ENCODE results near the gene MYOT.
"Not testable (repeated sequence)": the region's sequence is repeated elsewhere in the genome, so short reads cannot be mapped to it uniquely, and the experiment has no call there.

Gene MYOT

GRCh38 chr5:137853165-137853564, 14.5 kb upstream of the MYOT start:
- not testable (repeated sequence) for H3K4me1 ChIP-seq (ENCODE audit: control insufficient read depth, insufficient read depth, low read length); H3K9me3 ChIP-seq (ENCODE audit: control insufficient read depth, insufficient read depth, low read length); DNase-seq (ENCODE audit: low read depth, low spot score); H3K27me3 ChIP-seq (ENCODE audit: control insufficient read depth, insufficient read depth, low read length); H3K4me3 ChIP-seq (ENCODE audit: low read length); H3K36me3 ChIP-seq (ENCODE audit: control insufficient read depth, insufficient read depth, low read length); H3K27ac ChIP-seq (ENCODE audit: low read length)

- H3K4me3 ChIP-seq (ENCODE audit: low read length): no peak overlapping the region
Measured at GRCh38 chr5:137856201-137856600, 11.5 kb upstream of the MYOT start.

GRCh38 chr5:137856916-137857862, 10.5 kb upstream of the MYOT start:
- Histone ChIP-seq H3K27ac (ENCODE audit: low read length) (no peak overlapping the region), H3K36me3 (ENCODE audit: control insufficient read depth, insufficient read depth, low read length) (no peaks in the 10 kb centered on the region), H3K4me1 (ENCODE audit: control insufficient read depth, insufficient read depth, low read length) (no peaks in the 10 kb centered on the region), H3K27me3 (ENCODE audit: control insufficient read depth, insufficient read depth, low read length) (no peaks in the 10 kb centered on the region), H3K9me3 (ENCODE audit: control insufficient read depth, insufficient read depth, low read length) (no peaks in the 10 kb centered on the region), H3K4me3 (ENCODE audit: low read length) (no peak overlapping the region)
- WGBS (ENCODE audit: insufficient coverage, insufficient read length): 100% methylated on average over 2 of the region's 5 CpGs
- no peak for DNase-seq (ENCODE audit: low read depth, low spot score)

More at GRCh38 chr5:137856201-137856600, 11.5 kb upstream of the MYOT start:
- no peak overlapping the region for H3K27ac ChIP-seq (ENCODE audit: low read length)
- H3K36me3 ChIP-seq (ENCODE audit: control insufficient read depth, insufficient read depth, low read length): no peaks in the 10 kb centered on the region
- DNase-seq (ENCODE audit: low read depth, low spot score): no peak
- H3K4me1 ChIP-seq (ENCODE audit: control insufficient read depth, insufficient read depth, low read length): no peaks in the 10 kb centered on the region
- no CpG with 5 or more reads among the region's 3 CpGs for WGBS (ENCODE audit: insufficient coverage, insufficient read length)
- H3K9me3 ChIP-seq (ENCODE audit: control insufficient read depth, insufficient read depth, low read length): no peaks in the 10 kb centered on the region
- no peaks in the 10 kb centered on the region for H3K27me3 ChIP-seq (ENCODE audit: control insufficient read depth, insufficient read depth, low read length)

- WGBS (ENCODE audit: insufficient coverage, insufficient read length): no CpG with 5 or more reads among the region's 3 CpGs
- no peak for DNase-seq (ENCODE audit: low read depth, low spot score)
- H3K27ac ChIP-seq (ENCODE audit: low read length): no peak overlapping the region
Measured at GRCh38 chr5:137858223-137858916, 9.3 kb upstream of the MYOT start.

GRCh38 chr5:137858954-137859353, 8.7 kb upstream of the MYOT start:
- no peaks in the 10 kb centered on the region for H3K9me3 ChIP-seq (ENCODE audit: control insufficient read depth, insufficient read depth, low read length)
- no CpG with 5 or more reads among the region's 5 CpGs for WGBS (ENCODE audit: insufficient coverage, insufficient read length)
- no peaks in the 10 kb centered on the region for H3K4me1 ChIP-seq (ENCODE audit: control insufficient read depth, insufficient read depth, low read length)
- no peaks in the 10 kb centered on the region for H3K36me3 ChIP-seq (ENCODE audit: control insufficient read depth, insufficient read depth, low read length)
- DNase-seq (ENCODE audit: low read depth, low spot score): no peak
- no peak overlapping the region for H3K27ac ChIP-seq (ENCODE audit: low read length)
- no peak overlapping the region for H3K4me3 ChIP-seq (ENCODE audit: low read length)
- H3K27me3 ChIP-seq (ENCODE audit: control insufficient read depth, insufficient read depth, low read length): no peaks in the 10 kb centered on the region

More at GRCh38 chr5:137858223-137858916, 9.3 kb upstream of the MYOT start:
- no peaks in the 10 kb centered on the region for H3K9me3 ChIP-seq (ENCODE audit: control insufficient read depth, insufficient read depth, low read length)
- H3K4me1 ChIP-seq (ENCODE audit: control insufficient read depth, insufficient read depth, low read length): no peaks in the 10 kb centered on the region
- no peak overlapping the region for H3K4me3 ChIP-seq (ENCODE audit: low read length)
- H3K36me3 ChIP-seq (ENCODE audit: control insufficient read depth, insufficient read depth, low read length): no peaks in the 10 kb centered on the region
- H3K27me3 ChIP-seq (ENCODE audit: control insufficient read depth, insufficient read depth, low read length): no peaks in the 10 kb centered on the region

GRCh38 chr5:137862251-137862650, 5.4 kb upstream of the MYOT start:
- no peak for DNase-seq (ENCODE audit: low read depth, low spot score)
- Histone ChIP-seq H3K9me3 (ENCODE audit: control insufficient read depth, insufficient read depth, low read length) (no peaks in the 10 kb centered on the region), H3K4me1 (ENCODE audit: control insufficient read depth, insufficient read depth, low read length) (no peaks in the 10 kb centered on the region), H3K27ac (ENCODE audit: low read length) (no peak overlapping the region), H3K27me3 (ENCODE audit: control insufficient read depth, insufficient read depth, low read length) (no peaks in the 10 kb centered on the region), H3K4me3 (ENCODE audit: low read length) (no peak overlapping the region), H3K36me3 (ENCODE audit: control insufficient read depth, insufficient read depth, low read length) (no peaks in the 10 kb centered on the region)
- no CpG with 5 or more reads among the region's 3 CpGs for WGBS (ENCODE audit: insufficient coverage, insufficient read length)

GRCh38 chr5:137863653-137864052, 4.0 kb upstream of the MYOT start:
- H3K27me3 ChIP-seq (ENCODE audit: control insufficient read depth, insufficient read depth, low read length); DNase-seq (ENCODE audit: low read depth, low spot score); H3K27ac ChIP-seq (ENCODE audit: low read length); H3K36me3 ChIP-seq (ENCODE audit: control insufficient read depth, insufficient read depth, low read length); H3K4me3 ChIP-seq (ENCODE audit: low read length); H3K9me3 ChIP-seq (ENCODE audit: control insufficient read depth, insufficient read depth, low read length); H3K4me1 ChIP-seq (ENCODE audit: control insufficient read depth, insufficient read depth, low read length): not testable (repeated sequence)
- no CpG with 5 or more reads among the region's 6 CpGs for WGBS (ENCODE audit: insufficient coverage, insufficient read length)

GRCh38 chr5:137866541-137867388, 895 bp upstream of the MYOT start:
- Histone ChIP-seq H3K36me3 (ENCODE audit: control insufficient read depth, insufficient read depth, low read length) (no peaks in the 10 kb centered on the region), H3K27me3 (ENCODE audit: control insufficient read depth, insufficient read depth, low read length) (no peaks in the 10 kb centered on the region), H3K9me3 (ENCODE audit: control insufficient read depth, insufficient read depth, low read length) (no peaks in the 10 kb centered on the region), H3K27ac (ENCODE audit: low read length) (no peak overlapping the region), H3K4me1 (ENCODE audit: control insufficient read depth, insufficient read depth, low read length) (no peaks in the 10 kb centered on the region), H3K4me3 (ENCODE audit: low read length) (no peak overlapping the region)
- no peak for DNase-seq (ENCODE audit: low read depth, low spot score)
- whole genome bisulfite sequencing (ENCODE audit: insufficient coverage, insufficient read length): no CpG with 5 or more reads among the region's 4 CpGs

GRCh38 chr5:137870647-137871339, 3.1 kb downstream of the MYOT start:
- Histone ChIP-seq H3K9me3 (ENCODE audit: control insufficient read depth, insufficient read depth, low read length) (no peaks in the 10 kb centered on the region), H3K36me3 (ENCODE audit: control insufficient read depth, insufficient read depth, low read length) (no peaks in the 10 kb centered on the region), H3K27ac (ENCODE audit: low read length) (no peak overlapping the region), H3K4me1 (ENCODE audit: control insufficient read depth, insufficient read depth, low read length) (no peaks in the 10 kb centered on the region), H3K4me3 (ENCODE audit: low read length) (no peak overlapping the region), H3K27me3 (ENCODE audit: control insufficient read depth, insufficient read depth, low read length) (no peaks in the 10 kb centered on the region)
- 100% methylated on average over 1 of the region's 7 CpGs for WGBS (ENCODE audit: insufficient coverage, insufficient read length)
- DNase-seq (ENCODE audit: low read depth, low spot score): no peak

GRCh38 chr5:137871571-137871970, 3.9 kb downstream of the MYOT start:
- WGBS (ENCODE audit: insufficient coverage, insufficient read length): no CpG with 5 or more reads among the region's 3 CpGs
- no peaks in the 10 kb centered on the region for H3K27me3 ChIP-seq (ENCODE audit: control insufficient read depth, insufficient read depth, low read length)
- no peak overlapping the region for H3K4me3 ChIP-seq (ENCODE audit: low read length)
- no peak overlapping the region for H3K27ac ChIP-seq (ENCODE audit: low read length)
- no peaks in the 10 kb centered on the region for H3K9me3 ChIP-seq (ENCODE audit: control insufficient read depth, insufficient read depth, low read length)
- H3K36me3 ChIP-seq (ENCODE audit: control insufficient read depth, insufficient read depth, low read length): no peaks in the 10 kb centered on the region
- DNase-seq (ENCODE audit: low read depth, low spot score): no peak
- no peaks in the 10 kb centered on the region for H3K4me1 ChIP-seq (ENCODE audit: control insufficient read depth, insufficient read depth, low read length)

Measured in iPS DF 6.9 (cell line).